DOHH2 (cell line): Measurements from ENCODE around the gene CLTCL1.

Experiments used
- H3F3A ChIP-seq: fragments of 200-600 bp; sonication (generic), shearing (Covaris generic); 2 replicates; pipeline ENCODE4 v1.6.0; 2016; ENCODE audit warnings: antibody characterized with exemption, mild to moderate bottlenecking; ENCODE audit not compliant: control insufficient read depth, insufficient read depth
- H3K27ac ChIP-seq: fragments of 200-600 bp; sonication (generic); 2 replicates; pipeline ENCODE4 v1.5.1; 2014; ENCODE audit warnings: low read depth, mild to moderate bottlenecking, low read length, moderate library complexity
- H3K27me3 ChIP-seq: fragments of 200-600 bp; sonication (generic); 2 replicates; pipeline ENCODE4 v1.6.1; 2014; ENCODE audit warnings: mild to moderate bottlenecking, low read length, mixed read lengths; ENCODE audit not compliant: control insufficient read depth
- H3K36me3 ChIP-seq: fragments of 200-600 bp; sonication (generic); 2 replicates; pipeline ENCODE4 v1.6.1; 2014; ENCODE audit warnings: mild to moderate bottlenecking, low read length, moderate library complexity, mixed read lengths; ENCODE audit not compliant: control insufficient read depth
- H3K4me1 ChIP-seq: fragments of 200-600 bp; sonication (generic); 2 replicates; pipeline ENCODE4 v1.6.1; 2014; ENCODE audit warnings: mild to moderate bottlenecking, low read length, mixed read lengths; ENCODE audit not compliant: control insufficient read depth
- H3K4me2 ChIP-seq: fragments of 200-600 bp; sonication (generic); 2 replicates; pipeline ENCODE4 v1.6.0; 2014; ENCODE audit warnings: mild to moderate bottlenecking, low read length, moderate library complexity
- H3K4me3 ChIP-seq: fragments of 200-600 bp; sonication (generic); 2 replicates; pipeline ENCODE4 v1.5.1; 2014; ENCODE audit warnings: mild to moderate bottlenecking, low read length, mixed read lengths
- H3K79me2 ChIP-seq: fragments of 200-600 bp; sonication (generic); 2 replicates; pipeline ENCODE4 v1.6.1; 2014; ENCODE audit warnings: mild to moderate bottlenecking, low read length, mixed read lengths; ENCODE audit not compliant: control insufficient read depth
- H3K9me2 ChIP-seq: fragments of 200-600 bp; sonication (generic); replicated peaks from 2 replicates; pipeline ENCODE4 v1.6.1; 2014; ENCODE audit warnings: mild to moderate bottlenecking, low read length, mixed read lengths; ENCODE audit not compliant: control insufficient read depth
- H3K9me3 ChIP-seq: fragments of 200-600 bp; sonication (generic); 2 replicates; pipeline ENCODE4 v1.6.1; 2014; ENCODE audit warnings: antibody characterized with exemption, low read length, mixed read lengths; ENCODE audit not compliant: control insufficient read depth, insufficient read depth
- H4K20me1 ChIP-seq: fragments of 200-600 bp; sonication (generic); 2 replicates; pipeline ENCODE4 v1.6.0; 2014; ENCODE audit warnings: low read depth, mild to moderate bottlenecking, antibody characterized with exemption, low read length, moderate library complexity; ENCODE audit not compliant: control insufficient read depth, insufficient read depth
- EZH2phosphoT487 ChIP-seq: fragments of 200-600 bp; sonication (generic); IDR thresholded peaks from 2 replicates; pipeline ENCODE4 v1.6.1; 2017; ENCODE audit warnings: borderline replicate concordance, mild to moderate bottlenecking, antibody characterized with exemption, low read length, moderate library complexity, mixed read lengths
- TF ChIP-seq, protein P1 (sequence below): fragments of 200-600 bp; sonication (generic); IDR thresholded peaks from one replicate; pipeline ENCODE4 v1.5.1; 2014; ENCODE audit warnings: antibody characterized with exemption, mild to moderate bottlenecking, low read depth, low read length; ENCODE audit not compliant: poor library complexity, severe bottlenecking

The CLTCL1 gene

DNA sequence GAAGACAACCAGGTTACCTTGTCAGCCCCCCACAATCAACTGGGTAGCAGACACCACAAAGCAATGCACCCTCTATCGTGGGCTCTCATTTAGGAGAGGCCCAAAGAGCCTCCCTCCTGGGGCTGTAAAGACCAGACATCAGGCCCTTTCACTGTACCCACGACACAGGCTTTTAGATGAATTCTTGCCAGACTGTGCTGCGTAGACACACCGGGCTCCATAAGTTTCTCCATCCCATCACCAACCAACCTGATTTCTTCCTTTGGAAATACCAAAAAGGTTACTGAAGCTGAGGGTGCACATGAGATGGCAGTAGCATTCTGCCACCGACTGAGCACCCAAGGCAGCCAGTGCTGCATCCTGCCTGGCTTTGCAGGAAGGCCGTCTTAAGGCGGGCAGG lies 66.5 kb downstream of the CLTCL1 start:
- Histone ChIP-seq H3K27ac (no peak overlapping the region), H3F3A (no peaks in the 10 kb centered on the region), H3K4me1 (no peaks in the 10 kb centered on the region), H3K4me2 (no peak overlapping the region), H3K9me2 (no peaks in the 10 kb centered on the region), H4K20me1 (no peaks in the 10 kb centered on the region), H3K79me2 (no peaks in the 10 kb centered on the region), H3K27me3 (peaks cover 6% of the 10 kb centered on the region; the same call in 1 of the 2 replicates), H3K4me3 (no peak overlapping the region), H3K36me3 (no peaks in the 10 kb centered on the region), H3K9me3 (no peaks in the 10 kb centered on the region)
- TF ChIP-seq, protein P1, sequence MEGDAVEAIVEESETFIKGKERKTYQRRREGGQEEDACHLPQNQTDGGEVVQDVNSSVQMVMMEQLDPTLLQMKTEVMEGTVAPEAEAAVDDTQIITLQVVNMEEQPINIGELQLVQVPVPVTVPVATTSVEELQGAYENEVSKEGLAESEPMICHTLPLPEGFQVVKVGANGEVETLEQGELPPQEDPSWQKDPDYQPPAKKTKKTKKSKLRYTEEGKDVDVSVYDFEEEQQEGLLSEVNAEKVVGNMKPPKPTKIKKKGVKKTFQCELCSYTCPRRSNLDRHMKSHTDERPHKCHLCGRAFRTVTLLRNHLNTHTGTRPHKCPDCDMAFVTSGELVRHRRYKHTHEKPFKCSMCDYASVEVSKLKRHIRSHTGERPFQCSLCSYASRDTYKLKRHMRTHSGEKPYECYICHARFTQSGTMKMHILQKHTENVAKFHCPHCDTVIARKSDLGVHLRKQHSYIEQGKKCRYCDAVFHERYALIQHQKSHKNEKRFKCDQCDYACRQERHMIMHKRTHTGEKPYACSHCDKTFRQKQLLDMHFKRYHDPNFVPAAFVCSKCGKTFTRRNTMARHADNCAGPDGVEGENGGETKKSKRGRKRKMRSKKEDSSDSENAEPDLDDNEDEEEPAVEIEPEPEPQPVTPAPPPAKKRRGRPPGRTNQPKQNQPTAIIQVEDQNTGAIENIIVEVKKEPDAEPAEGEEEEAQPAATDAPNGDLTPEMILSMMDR, result no peak
- TF ChIP-seq EZH2phosphoT487, result no peak

DNA sequence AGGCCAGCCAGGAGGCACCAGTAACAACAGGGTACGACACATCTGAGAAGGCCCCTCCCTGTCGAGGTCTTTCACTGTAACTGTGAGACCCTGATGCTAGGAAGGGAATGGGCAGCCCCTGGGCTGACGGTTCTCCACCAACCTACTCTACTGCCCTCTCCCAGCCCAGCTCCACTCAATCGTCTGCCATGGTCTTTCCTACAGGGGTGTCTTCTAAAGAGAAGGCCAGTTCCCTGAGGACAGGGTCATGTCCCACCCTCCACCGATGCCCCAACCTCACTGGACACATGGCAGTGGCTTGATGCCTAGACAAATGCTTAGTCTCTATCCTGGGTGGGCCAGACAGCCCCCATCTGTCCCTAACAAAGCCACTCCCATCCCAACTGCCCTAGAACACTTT lies 67.0 kb downstream of the CLTCL1 start:
- Histone ChIP-seq H3K27ac (no peak overlapping the region), H3K4me2 (no peak overlapping the region), H3K9me3 (no peaks in the 10 kb centered on the region), H3K9me2 (no peaks in the 10 kb centered on the region), H4K20me1 (no peaks in the 10 kb centered on the region), H3K79me2 (no peaks in the 10 kb centered on the region), H3K36me3 (no peaks in the 10 kb centered on the region), H3F3A (no peaks in the 10 kb centered on the region), H3K4me3 (no peak overlapping the region), H3K4me1 (no peaks in the 10 kb centered on the region), H3K27me3 (peaks cover 6% of the 10 kb centered on the region; the same call in 1 of the 2 replicates)
- TF ChIP-seq, protein P1, result no peak
- TF ChIP-seq EZH2phosphoT487, result no peak

DNA sequence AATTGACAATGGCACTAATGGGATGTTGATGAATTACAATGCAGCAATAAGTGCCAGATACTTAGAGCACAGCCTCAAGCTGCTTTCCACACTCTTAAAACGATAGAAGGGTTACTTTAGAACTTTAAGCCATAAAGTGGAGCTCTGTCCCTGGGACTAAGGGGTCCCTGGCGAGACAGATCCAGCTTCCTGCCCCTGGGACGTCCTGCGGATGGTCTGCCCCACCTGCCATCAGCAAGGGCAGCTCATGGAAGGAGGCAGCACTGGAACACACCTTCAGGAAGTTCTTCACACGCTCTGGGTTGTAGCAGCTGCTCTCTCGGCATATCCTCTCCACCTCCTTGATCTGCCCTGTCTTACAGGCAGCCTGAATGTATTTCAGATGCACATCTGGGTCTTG lies 67.9 kb downstream of the CLTCL1 start:
- H3K4me1 ChIP-seq, result no peaks in the 10 kb centered on the region
- TF ChIP-seq, protein P1, result no peak
- TF ChIP-seq EZH2phosphoT487, result no peak
- no peak overlapping the region for H3K27ac ChIP-seq
- H3F3A ChIP-seq, result no peaks in the 10 kb centered on the region
- no peaks in the 10 kb centered on the region for H3K79me2 ChIP-seq
- H3K4me3 ChIP-seq, result no peak overlapping the region
- no peaks in the 10 kb centered on the region for H3K9me3 ChIP-seq
- H3K27me3 ChIP-seq, result peaks cover 4% of the 10 kb centered on the region; the same call in 1 of the 2 replicates
- no peaks in the 10 kb centered on the region for H3K9me2 ChIP-seq
- no peak overlapping the region for H3K4me2 ChIP-seq
- H3K36me3 ChIP-seq, result no peaks in the 10 kb centered on the region
- H4K20me1 ChIP-seq, result no peaks in the 10 kb centered on the region

DNA sequence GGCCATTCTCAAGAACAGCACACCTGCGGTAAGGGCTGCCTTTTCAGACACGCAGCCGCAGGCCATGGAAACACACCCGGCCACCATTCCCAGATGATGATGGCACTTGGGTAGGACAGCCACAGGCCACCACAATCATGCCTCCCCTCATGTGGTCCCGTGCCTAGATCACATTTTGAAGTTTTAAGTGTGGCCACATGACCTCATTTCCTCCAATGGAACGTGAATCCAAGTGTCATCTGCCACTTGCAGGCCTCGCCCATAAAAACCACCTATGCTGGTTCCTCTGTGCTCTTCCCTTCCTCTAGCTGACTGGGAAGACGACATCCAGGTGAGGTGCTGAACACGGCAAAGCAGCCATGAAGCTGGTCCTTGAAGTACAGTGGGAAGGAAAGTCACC lies 68.4 kb downstream of the CLTCL1 start:
- H3K27me3 ChIP-seq, result peaks cover 4% of the 10 kb centered on the region; the same call in 1 of the 2 replicates
- peaks cover under 1% of the 10 kb centered on the region for H3K4me1 ChIP-seq
- H3K4me2 ChIP-seq, result no peak overlapping the region
- H3K9me3 ChIP-seq, result no peaks in the 10 kb centered on the region
- no peak overlapping the region for H3K4me3 ChIP-seq
- H3K79me2 ChIP-seq, result no peaks in the 10 kb centered on the region
- no peaks in the 10 kb centered on the region for H3K9me2 ChIP-seq
- H3K27ac ChIP-seq, result no peak overlapping the region
- no peaks in the 10 kb centered on the region for H3K36me3 ChIP-seq
- H4K20me1 ChIP-seq, result no peaks in the 10 kb centered on the region
- no peaks in the 10 kb centered on the region for H3F3A ChIP-seq
- no peak for TF ChIP-seq EZH2phosphoT487
- TF ChIP-seq, protein P1, result no peak
